OCI-LY7 (cell line): Measurements from ENCODE around the gene PLTP.

Source experiments
- CTCF ChIP-seq: fragments of 200-600 bp; sonication (generic); conservative IDR thresholded peaks from 2 replicates; pipeline ENCODE4 v1.5.1; 2014; ENCODE audit warnings: mild to moderate bottlenecking, antibody characterized with exemption, low read length, moderate library complexity, mixed read lengths
- EZH2phosphoT487 ChIP-seq: fragments of 200-600 bp; sonication (generic); IDR thresholded peaks from 2 replicates; pipeline ENCODE4 v1.6.1; 2018; ENCODE audit warnings: low read depth, borderline replicate concordance, mild to moderate bottlenecking, mixed run types, antibody characterized with exemption, low read length, moderate library complexity, mixed read lengths

- no peak for TF ChIP-seq CTCF
- no peak for TF ChIP-seq EZH2phosphoT487
Observed at GRCh38 chr20:45860560-45861220, 51.3 kb downstream of the PLTP start.
